ENCODE data around the gene SSTR3. TPM values are rescaled to one million over a fixed set of nuclear protein-coding genes. Genes with fewer than 3 reads are reported as not detected.

The SSTR3 gene
- total and polyA plus RNA-seq, 9 donors = 1.6 to 9.2 (median 4.9) TPM

DNA sequence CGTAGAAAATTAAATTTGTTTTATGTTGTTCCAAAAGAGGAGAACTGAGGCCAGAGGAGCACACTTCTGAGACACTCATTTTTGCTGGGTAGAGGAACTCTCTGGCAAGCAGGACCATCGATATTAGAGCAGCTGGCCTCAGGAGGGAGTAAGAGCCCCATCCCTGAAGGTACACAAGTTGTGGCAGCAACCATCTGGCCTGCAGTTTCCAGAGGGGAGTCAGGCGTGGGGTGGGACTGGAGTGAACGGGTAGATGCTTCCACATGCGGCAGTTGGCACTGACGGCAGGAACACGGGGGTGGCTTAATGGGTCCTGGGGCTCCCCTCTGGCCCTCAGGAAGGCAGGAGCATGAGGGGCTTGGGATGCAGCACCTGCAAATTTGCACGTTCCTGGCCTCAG, 13.2 kb upstream of the SSTR3 start:
- TF ChIP-seq POLR2A (IDR thresholded peaks at IDR 0.05) = no peak
- TF ChIP-seq, protein P1, sequence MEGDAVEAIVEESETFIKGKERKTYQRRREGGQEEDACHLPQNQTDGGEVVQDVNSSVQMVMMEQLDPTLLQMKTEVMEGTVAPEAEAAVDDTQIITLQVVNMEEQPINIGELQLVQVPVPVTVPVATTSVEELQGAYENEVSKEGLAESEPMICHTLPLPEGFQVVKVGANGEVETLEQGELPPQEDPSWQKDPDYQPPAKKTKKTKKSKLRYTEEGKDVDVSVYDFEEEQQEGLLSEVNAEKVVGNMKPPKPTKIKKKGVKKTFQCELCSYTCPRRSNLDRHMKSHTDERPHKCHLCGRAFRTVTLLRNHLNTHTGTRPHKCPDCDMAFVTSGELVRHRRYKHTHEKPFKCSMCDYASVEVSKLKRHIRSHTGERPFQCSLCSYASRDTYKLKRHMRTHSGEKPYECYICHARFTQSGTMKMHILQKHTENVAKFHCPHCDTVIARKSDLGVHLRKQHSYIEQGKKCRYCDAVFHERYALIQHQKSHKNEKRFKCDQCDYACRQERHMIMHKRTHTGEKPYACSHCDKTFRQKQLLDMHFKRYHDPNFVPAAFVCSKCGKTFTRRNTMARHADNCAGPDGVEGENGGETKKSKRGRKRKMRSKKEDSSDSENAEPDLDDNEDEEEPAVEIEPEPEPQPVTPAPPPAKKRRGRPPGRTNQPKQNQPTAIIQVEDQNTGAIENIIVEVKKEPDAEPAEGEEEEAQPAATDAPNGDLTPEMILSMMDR (IDR thresholded peaks at IDR 0.05) = no peak
- no peak for TF ChIP-seq EP300 (IDR thresholded peaks at IDR 0.05)
- Histone ChIP-seq H3K4me3 (no peak overlapping the region), H3K4me1 (ENCODE audit: insufficient read depth) (no peaks in the 10 kb centered on the region), H3K27me3 (no peaks in the 10 kb centered on the region), H3K36me3 (no peaks in the 10 kb centered on the region), H3K9me3 (no peaks in the 10 kb centered on the region), H3K27ac (no peak overlapping the region)
- 56 to 68% (median 61%) methylated on average over 8 of the region's 8 CpGs for WGBS, 3 donors
- intact Hi-C loops (cut with DNase I) = no loop called here
- DNase-seq = no peak

DNA sequence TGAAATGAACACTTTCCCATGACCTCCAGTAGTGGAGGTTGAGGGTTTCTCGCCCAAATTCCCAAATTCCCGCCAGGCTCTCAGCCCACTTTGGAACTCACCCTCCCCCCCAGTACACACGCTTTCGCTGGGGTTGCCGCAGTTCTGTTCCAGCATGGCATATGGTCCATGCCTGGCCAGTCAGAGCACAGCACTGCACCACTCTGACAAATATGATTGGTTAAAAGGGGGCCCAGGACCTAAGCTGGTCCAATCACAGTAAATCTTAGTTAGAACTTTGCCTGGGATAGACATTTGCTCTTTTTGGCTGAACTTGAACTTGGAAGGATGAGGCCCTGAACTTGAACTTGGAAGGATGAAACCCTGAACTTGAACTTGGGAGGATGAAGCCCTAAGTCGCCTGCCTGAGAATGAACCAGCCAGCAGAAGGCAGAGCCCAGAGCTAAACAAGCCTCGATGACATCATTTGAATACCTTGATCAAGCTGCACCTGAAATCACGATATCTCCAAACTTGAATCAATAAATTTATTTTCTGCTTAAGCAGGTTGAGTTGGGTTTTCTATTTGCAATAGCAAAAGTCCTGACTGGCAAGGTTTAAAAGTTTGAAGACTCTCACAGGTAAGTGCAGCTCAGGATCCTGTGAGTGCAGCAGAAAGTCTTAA, 12.6 kb upstream of the SSTR3 start:
- Histone ChIP-seq H3K27me3 (no peaks in the 10 kb centered on the region), H3K36me3 (no peaks in the 10 kb centered on the region), H3K4me3 (no peak overlapping the region), H3K27ac (no peak overlapping the region), H3K9me3 (no peaks in the 10 kb centered on the region), H3K4me1 (ENCODE audit: insufficient read depth) (no peaks in the 10 kb centered on the region)
- TF ChIP-seq POLR2A (IDR thresholded peaks at IDR 0.05) (no peak), EP300 (IDR thresholded peaks at IDR 0.05) (no peak)
- TF ChIP-seq, protein P1 (IDR thresholded peaks at IDR 0.05) = no peak
- no peak for DNase-seq
- intact Hi-C loops (cut with DNase I) = no loop called here
- 59 to 67% (median 64%) methylated on average over 8 of the region's 8 CpGs for WGBS, 3 donors

DNA sequence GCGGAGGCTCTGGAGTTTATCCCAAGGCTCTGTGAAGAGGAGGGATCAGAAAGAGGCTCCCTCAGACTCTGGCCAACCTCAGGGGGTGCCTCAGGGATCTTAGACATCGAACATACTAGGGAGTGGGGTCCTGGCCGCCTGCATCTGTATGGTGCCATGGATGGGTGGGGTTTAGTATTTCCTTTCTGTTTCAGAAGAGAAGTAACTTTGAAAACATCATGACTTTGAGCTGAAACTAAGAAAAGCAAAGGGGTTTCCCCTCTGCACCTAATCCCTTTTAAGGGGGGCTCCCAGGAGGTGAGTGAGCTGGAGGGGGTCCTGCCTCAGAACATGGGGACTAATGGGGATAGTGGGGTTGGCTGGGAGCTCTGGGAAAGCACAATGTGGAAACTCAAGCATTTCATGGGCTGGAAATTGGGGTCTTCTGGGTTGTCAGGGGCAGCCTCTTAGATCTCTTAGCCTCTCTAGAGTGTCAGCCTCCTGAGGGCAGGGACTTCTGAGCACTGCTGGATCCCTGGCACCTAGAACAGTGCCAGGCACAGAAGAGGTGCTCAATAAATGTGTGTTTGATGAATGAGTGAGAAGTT, 11.8 kb upstream of the SSTR3 start:
- no peak for DNase-seq
- Histone ChIP-seq H3K36me3 (no peaks in the 10 kb centered on the region), H3K27ac (no peak overlapping the region), H3K27me3 (no peaks in the 10 kb centered on the region), H3K4me3 (no peak overlapping the region), H3K4me1 (ENCODE audit: insufficient read depth) (no peaks in the 10 kb centered on the region), H3K9me3 (no peaks in the 10 kb centered on the region)
- intact Hi-C loops (cut with DNase I) = no loop called here
- 62 to 69% (median 64%) methylated on average over 3 of the region's 3 CpGs for WGBS, 3 donors
- TF ChIP-seq, protein P1 (IDR thresholded peaks at IDR 0.05) = no peak
- TF ChIP-seq POLR2A (IDR thresholded peaks at IDR 0.05) = no peak
- no peak for TF ChIP-seq EP300 (IDR thresholded peaks at IDR 0.05)

DNA sequence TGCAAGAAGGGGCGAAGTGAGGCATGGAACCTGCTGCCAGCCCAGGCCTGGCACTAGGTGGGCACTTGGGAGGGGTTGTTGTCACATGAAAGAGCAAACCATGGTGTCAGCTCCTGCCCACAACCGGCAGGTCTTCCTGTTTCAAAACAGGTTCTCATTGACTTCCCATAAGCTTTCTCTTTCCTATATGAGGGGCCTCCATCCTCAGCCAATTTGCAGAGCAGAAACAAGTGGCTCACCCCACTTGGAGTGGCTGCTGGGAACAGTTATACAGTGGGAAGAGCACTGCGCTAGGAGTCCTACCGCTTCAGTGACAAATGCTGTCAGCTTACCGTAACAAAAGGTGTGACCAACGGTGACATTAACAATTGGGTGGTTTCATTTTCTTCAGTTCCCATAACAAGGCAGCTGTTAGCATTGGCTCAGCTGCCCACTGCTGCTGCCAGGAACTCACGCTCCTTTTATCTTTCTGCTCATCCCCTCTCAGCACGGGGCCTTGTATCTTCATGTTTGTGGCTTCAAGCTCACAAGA, 10.2 kb upstream of the SSTR3 start:
- intact Hi-C loops (cut with DNase I) = no loop called here
- no peak overlapping the region for H3K4me3 ChIP-seq
- no peaks in the 10 kb centered on the region for H3K36me3 ChIP-seq
- H3K27me3 ChIP-seq = no peaks in the 10 kb centered on the region
- H3K27ac ChIP-seq = no peak overlapping the region
- no peak for TF ChIP-seq EP300 (IDR thresholded peaks at IDR 0.05)
- TF ChIP-seq, protein P1 (IDR thresholded peaks at IDR 0.05) = no peak
- no peak for TF ChIP-seq POLR2A (IDR thresholded peaks at IDR 0.05)
- no peak for DNase-seq
- H3K9me3 ChIP-seq = no peaks in the 10 kb centered on the region
- H3K4me1 ChIP-seq (ENCODE audit: insufficient read depth) = no peaks in the 10 kb centered on the region
- WGBS, 3 donors = 76 to 82% (median 77%) methylated on average over 8 of the region's 8 CpGs

Data from ovary (tissue), 9 donors.